Peyer's patch (tissue), 4 donors: Measurements from ENCODE around the gene USP3.

Experiments used
- CTCF ChIP-seq, 6 experiments: fragments of 450-650 bp in 4 of 6; fragments of 200-600 bp in 2 of 6; sonication (generic) in 1 of 6; IDR thresholded peaks; one replicate each; pipeline ENCODE4 v1.5.1; 2017 to 2019; ENCODE audit warnings: antibody characterized with exemption in 6 of 6, mild to moderate bottlenecking in 3 of 6, moderate library complexity in 1 of 6
- POLR2A ChIP-seq, 2 donors: fragments of 450-650 bp; IDR thresholded peaks; one replicate each; pipeline ENCODE4 v1.5.1; 2017; ENCODE audit warnings: antibody characterized with exemption in 2 of 2, mild to moderate bottlenecking in 2 of 2, moderate library complexity in 2 of 2

DNA sequence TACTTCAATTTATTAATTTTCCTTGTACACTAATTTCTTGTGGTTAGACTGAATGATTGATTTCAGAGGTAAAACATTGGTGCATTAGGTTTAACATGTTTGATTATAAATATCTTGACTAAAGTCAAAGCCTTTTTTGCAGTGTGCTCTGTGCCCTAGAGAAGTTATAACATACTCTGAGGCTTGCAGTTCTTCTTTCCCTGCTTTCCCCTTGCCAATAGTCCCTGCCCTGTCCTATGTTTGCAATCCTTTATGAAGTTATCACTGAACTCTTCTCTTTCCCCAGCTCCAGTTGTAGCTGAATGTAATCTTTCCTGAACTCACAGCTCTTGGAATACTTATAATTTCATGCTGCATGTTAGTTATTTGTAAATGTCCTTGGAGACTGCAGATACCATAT, 35.6 kb downstream of the USP3 start:
- TF ChIP-seq CTCF (IDR thresholded peaks at IDR 0.05): no peak
- TF ChIP-seq POLR2A (IDR thresholded peaks at IDR 0.05): no peak
